ENCODE measurements around the gene XPR1.

DNA sequence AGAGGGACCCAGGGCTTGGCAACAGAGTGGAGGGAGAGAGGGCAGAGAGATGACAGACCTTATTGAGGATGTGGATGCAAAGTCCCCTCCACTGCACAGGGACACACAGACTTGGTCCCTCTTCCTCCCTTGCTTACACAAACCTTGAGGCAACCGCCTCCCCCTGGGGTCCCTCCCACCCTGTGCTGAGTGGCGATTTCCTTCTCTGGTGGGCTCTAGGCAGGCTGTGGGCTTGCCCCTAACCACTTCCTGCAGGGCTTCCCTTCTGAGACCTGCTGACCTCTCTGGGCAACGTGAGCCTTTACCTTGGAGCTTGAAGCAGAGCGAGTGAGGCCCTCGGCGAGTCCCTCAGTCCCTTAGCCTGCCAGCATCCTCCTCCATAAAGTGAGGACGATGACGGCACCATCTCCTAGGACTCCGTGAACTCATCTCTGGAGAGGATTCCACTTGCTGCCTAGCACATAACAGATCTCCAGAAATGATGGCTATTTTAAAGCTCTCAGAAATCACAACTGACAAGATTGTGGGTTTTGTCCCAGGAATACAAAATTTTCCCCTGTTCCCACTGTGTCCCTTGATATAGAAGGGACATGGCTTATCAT, 305.9 kb downstream of the XPR1 start:
- TF ChIP-seq, protein P1, sequence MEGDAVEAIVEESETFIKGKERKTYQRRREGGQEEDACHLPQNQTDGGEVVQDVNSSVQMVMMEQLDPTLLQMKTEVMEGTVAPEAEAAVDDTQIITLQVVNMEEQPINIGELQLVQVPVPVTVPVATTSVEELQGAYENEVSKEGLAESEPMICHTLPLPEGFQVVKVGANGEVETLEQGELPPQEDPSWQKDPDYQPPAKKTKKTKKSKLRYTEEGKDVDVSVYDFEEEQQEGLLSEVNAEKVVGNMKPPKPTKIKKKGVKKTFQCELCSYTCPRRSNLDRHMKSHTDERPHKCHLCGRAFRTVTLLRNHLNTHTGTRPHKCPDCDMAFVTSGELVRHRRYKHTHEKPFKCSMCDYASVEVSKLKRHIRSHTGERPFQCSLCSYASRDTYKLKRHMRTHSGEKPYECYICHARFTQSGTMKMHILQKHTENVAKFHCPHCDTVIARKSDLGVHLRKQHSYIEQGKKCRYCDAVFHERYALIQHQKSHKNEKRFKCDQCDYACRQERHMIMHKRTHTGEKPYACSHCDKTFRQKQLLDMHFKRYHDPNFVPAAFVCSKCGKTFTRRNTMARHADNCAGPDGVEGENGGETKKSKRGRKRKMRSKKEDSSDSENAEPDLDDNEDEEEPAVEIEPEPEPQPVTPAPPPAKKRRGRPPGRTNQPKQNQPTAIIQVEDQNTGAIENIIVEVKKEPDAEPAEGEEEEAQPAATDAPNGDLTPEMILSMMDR (IDR thresholded peaks at IDR 0.05; ENCODE audit: insufficient read depth, low read depth, low read length) = no peak
- TF ChIP-seq EZH2 (IDR thresholded peaks at IDR 0.05; ENCODE audit: insufficient read depth, low read length) = no peak
